ENCODE data around the gene ARID4B. TPM values are rescaled to one million over a fixed set of nuclear protein-coding genes. Genes with fewer than 3 reads are reported as not detected.

ARID4B gene
- total RNA-seq, 1 experiment from 2014 or later: 16.8 TPM

GRCh38 chr1:235266967-235267366 lies 61.0 kb downstream of the ARID4B start:
- H3K9ac ChIP-seq (ENCODE audit: low read length): no peak overlapping the region
- CTCF ChIA-PET: no interaction called here
- intact Hi-C loops (cut with micrococcal nuclease): no loop called here

GRCh38 chr1:235266325-235266724 lies 61.7 kb downstream of the ARID4B start:
- POLR2A ChIA-PET (ENCODE audit: unreplicated experiment): no interaction called here
- H3K9me2 ChIP-seq (replicated peaks; ENCODE audit: low read length): no peaks in the 10 kb centered on the region
- CTCF ChIA-PET: no interaction called here
- H3K36me3 ChIP-seq (ENCODE audit: low read depth, low read length): no peaks in the 10 kb centered on the region
- no peaks in the 10 kb centered on the region for H3F3A ChIP-seq (ENCODE audit: low read length, unreplicated experiment)
- H2AFZ ChIP-seq (ENCODE audit: low read length): no peak overlapping the region
- H3K4me2 ChIP-seq (ENCODE audit: low read length): no peak overlapping the region
- ATAC-seq (no peak), DNase-seq (no peak)
- no peak overlapping the region for H3K9ac ChIP-seq (ENCODE audit: low read length)
- no peaks in the 10 kb centered on the region for H4K20me1 ChIP-seq (ENCODE audit: low read length)
- peaks cover 86% of the 10 kb centered on the region for H3K79me2 ChIP-seq (ENCODE audit: low read length)
- H3K4me1 ChIP-seq (ENCODE audit: insufficient read depth, low read length): no peaks in the 10 kb centered on the region
- H3K27me3 ChIP-seq (ENCODE audit: low read length): no peaks in the 10 kb centered on the region
- H3K27ac ChIP-seq (ENCODE audit: low read length): no peak overlapping the region
- intact Hi-C loops (cut with micrococcal nuclease): no loop called here
- no peak for TF ChIP-seq CTCF (conservative IDR thresholded peaks at IDR 0.05; ENCODE audit: low read depth, low read length)
- no peak for TF ChIP-seq EZH2phosphoT487 (IDR thresholded peaks at IDR 0.05; ENCODE audit: borderline replicate concordance, low read length)
- no peak for TF ChIP-seq EZH2 (IDR thresholded peaks at IDR 0.05; ENCODE audit: low read length, unreplicated experiment)
- H3K9me3 ChIP-seq (ENCODE audit: low read length): no peaks in the 10 kb centered on the region
- H3K4me3 ChIP-seq (ENCODE audit: low read length): no peak overlapping the region
- no TSS peak for BruUV-seq (replicated peaks)

More at GRCh38 chr1:235266967-235267366, 61.0 kb downstream of the ARID4B start:
- no peak for TF ChIP-seq EZH2phosphoT487 (IDR thresholded peaks at IDR 0.05; ENCODE audit: borderline replicate concordance, low read length)
- TF ChIP-seq EZH2 (IDR thresholded peaks at IDR 0.05; ENCODE audit: low read length, unreplicated experiment): no peak
- no peak for TF ChIP-seq CTCF (conservative IDR thresholded peaks at IDR 0.05; ENCODE audit: low read depth, low read length)
- no TSS peak for BruUV-seq (replicated peaks)
- Histone ChIP-seq H3K4me2 (ENCODE audit: low read length) (no peak overlapping the region), H3K4me3 (ENCODE audit: low read length) (no peak overlapping the region), H3K36me3 (ENCODE audit: low read depth, low read length) (no peaks in the 10 kb centered on the region), H3K9me2 (replicated peaks; ENCODE audit: low read length) (no peaks in the 10 kb centered on the region), H3K27me3 (ENCODE audit: low read length) (no peaks in the 10 kb centered on the region), H3K9me3 (ENCODE audit: low read length) (no peaks in the 10 kb centered on the region), H3K79me2 (ENCODE audit: low read length) (peaks cover 81% of the 10 kb centered on the region), H3K27ac (ENCODE audit: low read length) (no peak overlapping the region), H3K4me1 (ENCODE audit: insufficient read depth, low read length) (no peaks in the 10 kb centered on the region), H3F3A (ENCODE audit: low read length, unreplicated experiment) (no peaks in the 10 kb centered on the region), H4K20me1 (ENCODE audit: low read length) (no peaks in the 10 kb centered on the region), H2AFZ (ENCODE audit: low read length) (no peak overlapping the region)
- no peak for DNase-seq
- ATAC-seq: no peak
- POLR2A ChIA-PET (ENCODE audit: unreplicated experiment): no interaction called here

- BruUV-seq (replicated peaks): no TSS peak
- Histone ChIP-seq H3K27me3 (ENCODE audit: low read length) (no peaks in the 10 kb centered on the region), H3F3A (ENCODE audit: low read length, unreplicated experiment) (no peaks in the 10 kb centered on the region), H2AFZ (ENCODE audit: low read length) (no peak overlapping the region), H3K9me3 (ENCODE audit: low read length) (no peaks in the 10 kb centered on the region), H3K27ac (ENCODE audit: low read length) (no peak overlapping the region), H3K9me2 (replicated peaks; ENCODE audit: low read length) (no peaks in the 10 kb centered on the region), H3K9ac (ENCODE audit: low read length) (no peak overlapping the region), H3K79me2 (ENCODE audit: low read length) (peaks cover 84% of the 10 kb centered on the region), H3K4me3 (ENCODE audit: low read length) (no peak overlapping the region), H3K4me2 (ENCODE audit: low read length) (no peak overlapping the region), H3K36me3 (ENCODE audit: low read depth, low read length) (no peaks in the 10 kb centered on the region), H4K20me1 (ENCODE audit: low read length) (no peaks in the 10 kb centered on the region), H3K4me1 (ENCODE audit: insufficient read depth, low read length) (no peaks in the 10 kb centered on the region)
- POLR2A ChIA-PET (ENCODE audit: unreplicated experiment): no interaction called here
- TF ChIP-seq EZH2phosphoT487 (IDR thresholded peaks at IDR 0.05; ENCODE audit: borderline replicate concordance, low read length) (no peak), CTCF (conservative IDR thresholded peaks at IDR 0.05; ENCODE audit: low read depth, low read length) (no peak), EZH2 (IDR thresholded peaks at IDR 0.05; ENCODE audit: low read length, unreplicated experiment) (no peak)
- intact Hi-C loops (cut with micrococcal nuclease): no loop called here
- DNase-seq (no peak), ATAC-seq (no peak)
- CTCF ChIA-PET: no interaction called here
Observed at GRCh38 chr1:235265900-235266299, 62.1 kb downstream of the ARID4B start.
